HepG2 (cell line): Measurements from ENCODE around the gene EHBP1. TPM values are rescaled to one million over a fixed set of nuclear protein-coding genes. Genes with fewer than 3 reads are reported as not detected.
A peak's percentile ranks its signal among the peaks of the same experiment; 100 is the strongest.

Experiments
- DMTF1 ChIP-seq: sonication (generic); formaldehyde crosslinking; IDR thresholded peaks from 2 replicates; pipeline ENCODE4 v1.4.0; 2020; ENCODE audit warnings: mild to moderate bottlenecking, missing genetic modification reagents
- ETV6 ChIP-seq: sonication (generic); formaldehyde crosslinking; conservative IDR thresholded peaks from 2 replicates; pipeline ENCODE4 v1.4.0; 2020; ENCODE audit warnings: missing genetic modification reagents
- MYC ChIP-seq: sonication (generic); formaldehyde crosslinking; IDR thresholded peaks from 2 replicates; pipeline ENCODE4 v1.9.0; 2021; ENCODE audit warnings: missing genetic modification reagents, borderline replicate concordance
- PHF5A ChIP-seq: IDR thresholded peaks from one replicate; pipeline ENCODE4 v1.6.1; 2018; ENCODE audit warnings: low read depth, missing genetic modification reagents; ENCODE audit not compliant: unreplicated experiment
- PITX1 ChIP-seq: sonication (generic); formaldehyde crosslinking; IDR thresholded peaks from 2 replicates; pipeline ENCODE4 v1.5.1; 2020; ENCODE audit warnings: mild to moderate bottlenecking, missing genetic modification reagents
- RBAK ChIP-seq: sonication (generic); formaldehyde crosslinking; IDR thresholded peaks from 2 replicates; pipeline ENCODE4 v1.5.1; 2020; ENCODE audit warnings: mild to moderate bottlenecking, missing genetic modification reagents
- TBL1XR1 ChIP-seq: fragments of 150-350 bp; IDR thresholded peaks from 2 replicates; pipeline ENCODE4 v1.6.1; 2014; ENCODE audit warnings: borderline replicate concordance, low read length; ENCODE audit not compliant: partially characterized antibody
- TOE1 ChIP-seq: sonication (generic); formaldehyde crosslinking; IDR thresholded peaks from 2 replicates; pipeline ENCODE4 v1.4.0; 2020; ENCODE audit warnings: mild to moderate bottlenecking, missing genetic modification reagents
- ZNF20 ChIP-seq: sonication (generic); formaldehyde crosslinking; IDR thresholded peaks from 2 replicates; pipeline ENCODE4 v1.4.0; 2020; ENCODE audit warnings: mild to moderate bottlenecking, moderate library complexity, missing genetic modification reagents
- ZNF232 ChIP-seq: sonication (generic); formaldehyde crosslinking; IDR thresholded peaks from 2 replicates; pipeline ENCODE4 v1.4.0; 2020; ENCODE audit warnings: missing genetic modification reagents, borderline replicate concordance
- ZNF513 ChIP-seq: sonication (generic); formaldehyde crosslinking; conservative IDR thresholded peaks from 2 replicates; pipeline ENCODE4 v1.5.0; 2020; ENCODE audit warnings: missing genetic modification reagents
- ZNF558 ChIP-seq: sonication (generic); formaldehyde crosslinking; IDR thresholded peaks from 2 replicates; pipeline ENCODE4 v1.9.0; 2022; ENCODE audit warnings: mild to moderate bottlenecking, missing genetic modification reagents, borderline replicate concordance
- ZNF776 ChIP-seq: sonication (generic); formaldehyde crosslinking; IDR thresholded peaks from 2 replicates; pipeline ENCODE4 v1.4.0; 2020; ENCODE audit warnings: mild to moderate bottlenecking, missing genetic modification reagents
- polyA plus RNA-seq, 8 experiments: library from polyadenylated mRNA; depleted of rRNA in 3 of 8; stranded (reverse) in 7 of 8; unstranded in 1 of 8; fragments of >200 nt; fragmentation: Illumina TruSeq in 4 of 8; extraction: Trizol in 4 of 8; gene quantifications; 2 replicates each; pipeline versions ENCODE4 v1.2.1 to v1.2.3, GENCODE V29; 2011 to 2016; ENCODE audit warnings: low read depth in 4 of 8, missing spikeins in 1 of 8, mixed read lengths in 1 of 8; ENCODE audit not compliant: insufficient read depth in 1 of 8
- total RNA-seq, 5 experiments: library from RNA; depleted of rRNA; stranded (reverse); fragments of >200 nt; fragmentation: Illumina TruSeq; extraction: Trizol; gene quantifications; 2 replicates each; pipeline ENCODE4 v1.2.3, GENCODE V29; 2016; ENCODE audit warnings: low read depth in 1 of 5
- TF ChIP-seq, protein P1 (sequence below), 2 experiments: fragments of 450-650 bp in 1 of 2; sonication (generic) in 1 of 2; formaldehyde crosslinking; IDR thresholded peaks; 2 replicates each; pipeline versions ENCODE4 v1.5.0 to v1.8.0; 2020 to 2022; ENCODE audit warnings: mild to moderate bottlenecking in 1 of 2, missing genetic modification reagents in 1 of 2
- TF ChIP-seq, protein P2 (sequence below): sonication (generic); formaldehyde crosslinking; IDR thresholded peaks from 2 replicates; pipeline ENCODE4 v1.4.0; 2020; ENCODE audit warnings: missing genetic modification reagents
- TF ChIP-seq, protein P3 (sequence below): sonication (generic); formaldehyde crosslinking; conservative IDR thresholded peaks from 2 replicates; pipeline ENCODE4 v1.4.0; 2020; ENCODE audit warnings: missing genetic modification reagents
- TF ChIP-seq, protein P4 (sequence below): sonication (generic); formaldehyde crosslinking; IDR thresholded peaks from 2 replicates; pipeline ENCODE4 v1.5.0; 2020; ENCODE audit warnings: mild to moderate bottlenecking, low read depth, missing genetic modification reagents, borderline replicate concordance

Gene EHBP1
- total and polyA plus RNA-seq, 2 of the 13 experiments (the other 11 are each of a cell fraction or from before 2014, with no cell fraction given): 93.5 to 146 TPM

DNA sequence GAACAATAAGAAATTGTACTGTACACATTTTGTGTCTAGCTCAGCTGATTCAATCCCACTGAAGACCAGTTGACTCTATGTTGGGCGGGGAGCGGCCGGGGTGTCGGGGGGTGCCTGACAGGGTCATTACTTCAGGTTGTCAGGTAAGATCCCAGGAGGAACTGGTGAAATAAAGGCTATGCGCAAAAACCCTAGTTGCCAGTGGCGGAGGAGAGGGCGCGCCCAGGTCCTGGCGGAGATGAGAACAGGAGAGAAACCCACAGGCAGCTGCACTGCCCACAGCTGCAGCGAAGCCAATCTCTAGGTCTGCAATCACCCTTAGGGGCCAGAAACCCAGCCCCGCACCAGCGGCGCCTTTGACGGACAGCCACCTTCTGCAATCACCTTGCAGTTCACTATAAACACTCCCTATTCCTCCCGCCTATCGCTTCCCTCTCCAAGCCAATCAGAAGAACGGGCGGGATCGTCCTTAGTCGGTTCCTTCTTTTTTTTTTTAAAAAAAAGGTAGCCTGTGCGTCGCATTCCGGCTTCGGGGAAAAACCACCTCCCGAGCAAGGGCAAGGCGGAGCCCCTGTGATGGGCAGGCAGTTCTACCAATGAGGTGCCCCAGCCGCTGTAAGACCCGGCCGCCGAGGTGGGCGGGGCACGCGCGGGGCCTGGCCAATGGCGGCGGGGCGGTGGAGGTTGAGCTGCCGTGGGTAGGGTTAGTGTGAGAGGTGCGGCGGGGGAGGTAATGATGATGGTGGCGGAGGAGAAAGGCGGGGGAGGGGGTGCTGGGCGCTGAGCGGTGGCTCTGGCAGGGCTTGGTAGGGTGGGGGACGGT is at the start of gene EHBP1 (continued):
- TF ChIP-seq ZNF513 (CRISPR knock-in tag): no peak
- peak; percentile 66 for TF ChIP-seq PITX1 (CRISPR knock-in tag)
- no peak for TF ChIP-seq ZNF232 (CRISPR knock-in tag)
- TF ChIP-seq MYC: peak; percentile 15; the same call in 1 of the 2 replicates
- 0 out of 2 replicates have a peak, but pooled peaks have one; percentile 58 for TF ChIP-seq ZNF20 (CRISPR knock-in tag)
- peak; percentile 64 for TF ChIP-seq PHF5A (CRISPR knock-in tag)
- TF ChIP-seq TBL1XR1: peak; percentile 22
- TF ChIP-seq ZNF558 (CRISPR knock-in tag): peak; percentile 79; the same call in 1 of the 2 replicates
- TF ChIP-seq TOE1 (CRISPR knock-in tag): no peak
- peak; percentile 78 for TF ChIP-seq ETV6 (CRISPR knock-in tag)
- no peak for TF ChIP-seq RBAK (CRISPR knock-in tag)
- TF ChIP-seq, protein P1, sequence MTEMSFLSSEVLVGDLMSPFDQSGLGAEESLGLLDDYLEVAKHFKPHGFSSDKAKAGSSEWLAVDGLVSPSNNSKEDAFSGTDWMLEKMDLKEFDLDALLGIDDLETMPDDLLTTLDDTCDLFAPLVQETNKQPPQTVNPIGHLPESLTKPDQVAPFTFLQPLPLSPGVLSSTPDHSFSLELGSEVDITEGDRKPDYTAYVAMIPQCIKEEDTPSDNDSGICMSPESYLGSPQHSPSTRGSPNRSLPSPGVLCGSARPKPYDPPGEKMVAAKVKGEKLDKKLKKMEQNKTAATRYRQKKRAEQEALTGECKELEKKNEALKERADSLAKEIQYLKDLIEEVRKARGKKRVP (CRISPR knock-in tag; IDR thresholded peaks at IDR 0.05): no peak
- no peak for TF ChIP-seq ZNF776 (CRISPR knock-in tag)
- no peak for TF ChIP-seq DMTF1 (CRISPR knock-in tag)
- TF ChIP-seq, protein P2, sequence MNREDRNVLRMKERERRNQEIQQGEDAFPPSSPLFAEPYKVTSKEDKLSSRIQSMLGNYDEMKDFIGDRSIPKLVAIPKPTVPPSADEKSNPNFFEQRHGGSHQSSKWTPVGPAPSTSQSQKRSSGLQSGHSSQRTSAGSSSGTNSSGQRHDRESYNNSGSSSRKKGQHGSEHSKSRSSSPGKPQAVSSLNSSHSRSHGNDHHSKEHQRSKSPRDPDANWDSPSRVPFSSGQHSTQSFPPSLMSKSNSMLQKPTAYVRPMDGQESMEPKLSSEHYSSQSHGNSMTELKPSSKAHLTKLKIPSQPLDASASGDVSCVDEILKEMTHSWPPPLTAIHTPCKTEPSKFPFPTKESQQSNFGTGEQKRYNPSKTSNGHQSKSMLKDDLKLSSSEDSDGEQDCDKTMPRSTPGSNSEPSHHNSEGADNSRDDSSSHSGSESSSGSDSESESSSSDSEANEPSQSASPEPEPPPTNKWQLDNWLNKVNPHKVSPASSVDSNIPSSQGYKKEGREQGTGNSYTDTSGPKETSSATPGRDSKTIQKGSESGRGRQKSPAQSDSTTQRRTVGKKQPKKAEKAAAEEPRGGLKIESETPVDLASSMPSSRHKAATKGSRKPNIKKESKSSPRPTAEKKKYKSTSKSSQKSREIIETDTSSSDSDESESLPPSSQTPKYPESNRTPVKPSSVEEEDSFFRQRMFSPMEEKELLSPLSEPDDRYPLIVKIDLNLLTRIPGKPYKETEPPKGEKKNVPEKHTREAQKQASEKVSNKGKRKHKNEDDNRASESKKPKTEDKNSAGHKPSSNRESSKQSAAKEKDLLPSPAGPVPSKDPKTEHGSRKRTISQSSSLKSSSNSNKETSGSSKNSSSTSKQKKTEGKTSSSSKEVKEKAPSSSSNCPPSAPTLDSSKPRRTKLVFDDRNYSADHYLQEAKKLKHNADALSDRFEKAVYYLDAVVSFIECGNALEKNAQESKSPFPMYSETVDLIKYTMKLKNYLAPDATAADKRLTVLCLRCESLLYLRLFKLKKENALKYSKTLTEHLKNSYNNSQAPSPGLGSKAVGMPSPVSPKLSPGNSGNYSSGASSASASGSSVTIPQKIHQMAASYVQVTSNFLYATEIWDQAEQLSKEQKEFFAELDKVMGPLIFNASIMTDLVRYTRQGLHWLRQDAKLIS (CRISPR knock-in tag): 0 out of 2 replicates have a peak, but pooled peaks have one; percentile 61
- TF ChIP-seq, protein P3, sequence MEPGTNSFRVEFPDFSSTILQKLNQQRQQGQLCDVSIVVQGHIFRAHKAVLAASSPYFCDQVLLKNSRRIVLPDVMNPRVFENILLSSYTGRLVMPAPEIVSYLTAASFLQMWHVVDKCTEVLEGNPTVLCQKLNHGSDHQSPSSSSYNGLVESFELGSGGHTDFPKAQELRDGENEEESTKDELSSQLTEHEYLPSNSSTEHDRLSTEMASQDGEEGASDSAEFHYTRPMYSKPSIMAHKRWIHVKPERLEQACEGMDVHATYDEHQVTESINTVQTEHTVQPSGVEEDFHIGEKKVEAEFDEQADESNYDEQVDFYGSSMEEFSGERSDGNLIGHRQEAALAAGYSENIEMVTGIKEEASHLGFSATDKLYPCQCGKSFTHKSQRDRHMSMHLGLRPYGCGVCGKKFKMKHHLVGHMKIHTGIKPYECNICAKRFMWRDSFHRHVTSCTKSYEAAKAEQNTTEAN: peak; percentile 79
- TF ChIP-seq, protein P4, sequence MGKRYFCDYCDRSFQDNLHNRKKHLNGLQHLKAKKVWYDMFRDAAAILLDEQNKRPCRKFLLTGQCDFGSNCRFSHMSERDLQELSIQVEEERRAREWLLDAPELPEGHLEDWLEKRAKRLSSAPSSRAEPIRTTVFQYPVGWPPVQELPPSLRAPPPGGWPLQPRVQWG (CRISPR knock-in tag): no peak
